A549 (cell line): Measurements from ENCODE around the gene TRIM45. TPM values are rescaled to one million over a fixed set of nuclear protein-coding genes. Genes with fewer than 3 reads are reported as not detected.

Source experiments
- ATAC-seq, 2 experiments: fragments of 200-7000 bp in 1 of 2; fragments of >200 bp in 1 of 2; cut with Nextera tagmentation in 1 of 2; cut with Tn5 transposase in 1 of 2; 3 replicates each; pipeline versions ENCODE4 v1.8.0 to v1.9.1; 2018 to 2020; ENCODE audit warnings: mild to moderate bottlenecking in 1 of 2, moderate library complexity in 1 of 2
- CTCF ChIA-PET: fragments of 300-600 bp; sonication (Branson Sonifier 250); formaldehyde crosslinking; extraction: SDS; loops from one replicate; lab custom pipeline; 2021; ENCODE audit warnings: antibody characterized with exemption, inconsistent platforms; lab: Yijun Ruan, JAX
- POLR2A ChIA-PET: fragments of 350-600 bp; formaldehyde crosslinking; extraction: SDS; loops from one replicate; lab custom pipeline; 2021; ENCODE audit warnings: antibody characterized with exemption, inconsistent platforms; lab: Yijun Ruan, JAX
- DNase-seq, 2 experiments: peaks; one replicate each; pipeline versions ENCODE4 v3.0.0 to v3.0.0-alpha.2; 2011 to 2016; ENCODE audit warnings: low read depth in 1 of 2, low spot score in 1 of 2
- FAIRE-seq: peaks from 2 replicates; lab custom pipeline; 2011; peaks lifted over from hg19 to GRCh38; lab: Jason Lieb, UNC
- H3K27ac ChIP-seq, 2 experiments: fragments of >200 bp; sonication (Bioruptor Twin); formaldehyde crosslinking; 3 replicates each; pipeline ENCODE4 v1.5.1; 2016 to 2017
- H3K4me1 ChIP-seq: fragments of >200 bp; sonication (Bioruptor Twin); formaldehyde crosslinking; 3 replicates; pipeline ENCODE4 v1.6.1; 2016
- H3K4me2 ChIP-seq: fragments of >200 bp; sonication (Bioruptor Twin); formaldehyde crosslinking; 3 replicates; pipeline ENCODE4 v1.6.1; 2016
- H3K4me3 ChIP-seq: fragments of >200 bp; sonication (Bioruptor Twin); formaldehyde crosslinking; 3 replicates; pipeline ENCODE4 v1.5.1; 2016
- H3K9me3 ChIP-seq: fragments of >200 bp; sonication (Bioruptor Twin); formaldehyde crosslinking; 3 replicates; pipeline ENCODE4 v1.6.1; 2016
- ATOH8 ChIP-seq: fragments of 250-450 bp; sonication (Bioruptor Pico); IDR thresholded peaks from 2 replicates; pipeline ENCODE4 v1.5.0; 2020; ENCODE audit warnings: low read depth, mild to moderate bottlenecking, moderate library complexity
- BHLHE40 ChIP-seq: IDR thresholded peaks from 2 replicates; pipeline ENCODE4 v1.6.1; 2012; ENCODE audit warnings: low read depth, low read length, inconsistent platforms
- CHD2 ChIP-seq: fragments of 150-350 bp; IDR thresholded peaks from 2 replicates; pipeline ENCODE4 v1.6.1; 2014; ENCODE audit warnings: low read length; ENCODE audit not compliant: partially characterized antibody
- CHD4 ChIP-seq: fragments of 200-600 bp; sonication (generic); IDR thresholded peaks from 2 replicates; pipeline ENCODE4 v1.6.1; 2016; ENCODE audit warnings: antibody characterized with exemption, mild to moderate bottlenecking, borderline replicate concordance
- EP300 ChIP-seq, 2 experiments: fragments of >200 bp; sonication (Bioruptor Twin); formaldehyde crosslinking; IDR thresholded peaks; 2 replicates in 1 of 2; 3 replicates in 1 of 2; pipeline ENCODE4 v1.6.1; 2016 to 2017
- FOSL2 ChIP-seq, 2 experiments: fragments of 450-650 bp in 1 of 2; fragments of >200 bp in 1 of 2; sonication (Bioruptor Twin) in 1 of 2; formaldehyde crosslinking; IDR thresholded peaks; 2 replicates each; pipeline versions ENCODE4 v1.5.0 to v1.6.1; 2016 to 2020; ENCODE audit warnings: mild to moderate bottlenecking in 1 of 2, moderate library complexity in 1 of 2
- FOXS1 ChIP-seq: fragments of 250-450 bp; sonication (Bioruptor Pico); IDR thresholded peaks from 2 replicates; pipeline ENCODE4 v1.5.0; 2020; ENCODE audit warnings: mild to moderate bottlenecking, moderate library complexity
- HES2 ChIP-seq: fragments of >200 bp; sonication (Bioruptor Twin); formaldehyde crosslinking; IDR thresholded peaks from 2 replicates; pipeline ENCODE4 v1.6.1; 2016
- HEYL ChIP-seq: fragments of 250-450 bp; sonication (Bioruptor Pico); IDR thresholded peaks from 2 replicates; pipeline ENCODE4 v1.8.0; 2021; ENCODE audit warnings: mild to moderate bottlenecking, moderate library complexity
- HOXB13 ChIP-seq: fragments of 250-450 bp; sonication (Bioruptor Pico); IDR thresholded peaks from 2 replicates; pipeline ENCODE4 v1.5.0; 2020; ENCODE audit warnings: low read depth, mild to moderate bottlenecking, moderate library complexity
- JUNB ChIP-seq: fragments of >200 bp; sonication (Bioruptor Twin); formaldehyde crosslinking; IDR thresholded peaks from 2 replicates; pipeline ENCODE4 v1.6.1; 2016
- MYC ChIP-seq: IDR thresholded peaks from 2 replicates; pipeline ENCODE4 v1.6.1; 2012; ENCODE audit warnings: mild to moderate bottlenecking, inconsistent platforms, low read length, improper control_type of control experiment, borderline replicate concordance
- NPAS2 ChIP-seq: fragments of 250-450 bp; sonication (Bioruptor Pico); IDR thresholded peaks from 2 replicates; pipeline ENCODE4 v1.8.0; 2022; ENCODE audit warnings: mild to moderate bottlenecking, moderate library complexity, borderline replicate concordance
- NR3C1 ChIP-seq: fragments of >200 bp; sonication (Bioruptor Twin); formaldehyde crosslinking; IDR thresholded peaks from 3 replicates; pipeline ENCODE4 v1.6.1; 2017
- PBX3 ChIP-seq: IDR thresholded peaks from 2 replicates; pipeline ENCODE4 v1.6.1; 2012
- PHF8 ChIP-seq: fragments of 200-600 bp; sonication (generic); IDR thresholded peaks from 2 replicates; pipeline ENCODE4 v1.6.1; 2016; ENCODE audit warnings: low read depth, mild to moderate bottlenecking, antibody characterized with exemption, moderate library complexity, borderline replicate concordance
- RAD21 ChIP-seq, 2 experiments: fragments of >200 bp in 1 of 2; sonication (Bioruptor Twin) in 1 of 2; formaldehyde crosslinking in 1 of 2; IDR thresholded peaks in 1 of 2; conservative IDR thresholded peaks in 1 of 2; 2 replicates in 1 of 2; 3 replicates in 1 of 2; pipeline ENCODE4 v1.6.1; 2012 to 2018; ENCODE audit warnings: inconsistent platforms in 1 of 2
- RARB ChIP-seq: fragments of 250-450 bp; sonication (Bioruptor Pico); IDR thresholded peaks from 2 replicates; pipeline ENCODE4 v1.8.0; 2021; ENCODE audit warnings: mild to moderate bottlenecking, moderate library complexity
- SMC3 ChIP-seq: fragments of >200 bp; sonication (Bioruptor Twin); formaldehyde crosslinking; IDR thresholded peaks from 3 replicates; pipeline ENCODE4 v1.6.1; 2018; ENCODE audit warnings: inconsistent platforms
- TFCP2L1 ChIP-seq: fragments of 250-450 bp; sonication (Bioruptor Pico); IDR thresholded peaks from 2 replicates; pipeline ENCODE4 v1.5.0; 2021; ENCODE audit warnings: mild to moderate bottlenecking
- USF2 ChIP-seq: fragments of 450-650 bp; IDR thresholded peaks from 2 replicates; pipeline ENCODE4 v1.6.1; 2014; ENCODE audit warnings: antibody characterized with exemption
- ZFP36 ChIP-seq: fragments of 450-650 bp; IDR thresholded peaks from 2 replicates; pipeline ENCODE4 v1.6.1; 2014; ENCODE audit warnings: borderline replicate concordance; ENCODE audit not compliant: partially characterized antibody
- ZNF302 ChIP-seq: fragments of 250-450 bp; sonication (Bioruptor Pico); IDR thresholded peaks from 2 replicates; pipeline ENCODE4 v1.9.0; 2021; ENCODE audit warnings: inconsistent platforms, mild to moderate bottlenecking, moderate library complexity
- WGBS: methylation state at CpG from one replicate; pipeline ENCODE4 v1.1.6; 2017; ENCODE audit errors: missing lambda C conversion rate; 5-methylcytosine and 5-hydroxymethylcytosine counted together
- polyA plus RNA-seq, 4 experiments: library from polyadenylated mRNA; depleted of rRNA in 3 of 4; stranded (reverse); fragments of >200 nt; fragmentation: RNase III in 1 of 4; extraction: RNeasy Plus Mini Kit Qiagen cat#74134 plus additional on column Dnase treatment in 1 of 4; gene quantifications; 2 replicates in 3 of 4; 3 replicates in 1 of 4; pipeline ENCODE4 v1.2.3, GENCODE V29; 2011 to 2017

TRIM45 gene
- polyA plus RNA-seq, 2 of the 4 experiments (the other 2 are of a cell fraction) = 3.0 to 3.4 TPM

- TF ChIP-seq SMC3 (no peak), TFCP2L1 (no peak), RAD21 (conservative IDR thresholded peaks at IDR 0.05 in 1 of 2, IDR thresholded peaks at IDR 0.05 in 1 of 2) (no peak), HEYL (no peak), HOXB13 (CRISPR knock-in tag) (no peak)
Observed at GRCh38 chr1:117124661-117125060, 3.1 kb upstream of the TRIM45 start (continued).

- ChIA-PET CTCF (interaction anchor here (1.0 to 3.5 kb wide), 4 partner anchors 25 to 162 kb away, joined by 3 to 22 read pairs (median 6); no protein-coding TSS in a partner anchor), POLR2A (no interaction called here)
- Histone ChIP-seq H3K4me3 (no peak overlapping the region), H3K4me1 (peaks cover 9% of the 10 kb centered on the region; the same call in 2 of the 3 replicates), H3K9me3 (no peaks in the 10 kb centered on the region), H3K27ac (no peak overlapping the region), H3K4me2 (no peak overlapping the region)
- ATAC-seq (no peak), FAIRE-seq (no peak), DNase-seq (no peak)
- 84% methylated on average over 2 of the region's 2 CpGs for whole genome bisulfite sequencing
- TF ChIP-seq FOSL2 (IDR thresholded peaks at IDR 0.05) (no peak), FOSL2 (CRISPR knock-in tag; IDR thresholded peaks at IDR 0.05) (no peak), MYC (no peak), ZFP36 (no peak), CHD2 (no peak), NR3C1 (no peak), PBX3 (no peak), PHF8 (no peak), FOXS1 (CRISPR knock-in tag) (no peak), HES2 (no peak), USF2 (no peak), NPAS2 (CRISPR knock-in tag) (no peak), ZNF302 (CRISPR knock-in tag) (no peak), CHD4 (no peak), JUNB (no peak), EP300 (IDR thresholded peaks at IDR 0.05) (no peak), BHLHE40 (no peak), TFCP2L1 (no peak), ATOH8 (CRISPR knock-in tag) (no peak), RARB (CRISPR knock-in tag) (no peak)
Observed at GRCh38 chr1:117123274-117123673, 1.7 kb upstream of the TRIM45 start.
